ENCODE data around the gene SULT1A2. TPM values are rescaled to one million over a fixed set of nuclear protein-coding genes. Genes with fewer than 3 reads are reported as not detected.

The SULT1A2 gene
- total and polyA plus RNA-seq, 2 of the 8 experiments (the other 6 are each of a cell fraction or from before 2014, with no cell fraction given): 0.29 to 0.35 TPM

DNA sequence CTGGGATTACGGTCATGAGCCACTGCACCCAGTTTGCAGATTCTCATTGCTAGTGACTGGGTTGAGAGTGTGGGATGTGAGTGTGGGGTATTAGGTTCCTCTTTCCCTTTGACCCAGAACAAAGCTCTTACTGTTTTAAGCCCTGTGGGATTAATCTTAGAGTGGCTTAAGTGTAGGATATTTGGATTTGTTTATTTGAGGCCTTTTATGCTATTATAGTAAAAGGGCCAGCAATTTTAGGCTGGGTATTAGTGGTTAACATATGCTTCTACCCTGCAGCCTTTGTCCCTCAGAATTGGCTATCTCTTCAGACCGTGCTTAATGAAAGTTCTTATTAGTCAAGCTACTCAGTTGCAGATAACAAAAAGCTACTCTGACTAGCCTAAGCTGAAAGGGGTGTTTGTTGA lies 39.9 kb downstream of the SULT1A2 start:
- 93% methylated on average over 2 of the region's 2 CpGs; no CpG with 5 or more reads in 1 of the 2 experiments for WGBS, 2 experiments (ENCODE audit: extremely low coverage in 1 of 2, insufficient coverage in 1 of 2, insufficient read length in 1 of 2, insufficient replicate concordance in 2 of 2, low coverage in 1 of 2, low lambda C conversion rate in 2 of 2, missing lambda C conversion rate in 1 of 2)
- ChIA-PET POLR2A (ENCODE audit: partially characterized antibody) (interaction anchor here (0.8 to 1.5 kb wide), 2 partner anchors 16 to 36 kb away, joined by 4 read pairs; no protein-coding TSS in a partner anchor), CTCF (ENCODE audit: partially characterized antibody) (interaction anchor here (0.6 to 1.1 kb wide), 3 partner anchors 18 to 40 kb away, joined by 3 to 4 read pairs (median 3); no protein-coding TSS in a partner anchor)

More for the DNA sequence above, 39.9 kb downstream of the SULT1A2 start:
- no peak overlapping the region for H3K4me3 ChIP-seq (ENCODE audit: extremely low read depth in 1 of 4, insufficient read depth in 2 of 4, low read depth in 3 of 4, low read length in 4 of 4)
- no peaks in the 10 kb centered on the region for H3K27me3 ChIP-seq (replicated peaks in 1 of 4; ENCODE audit: control insufficient read depth in 3 of 4, extremely low read depth in 1 of 4, insufficient read depth in 3 of 4, low read length in 3 of 4)
- no peak overlapping the region for H4K5ac ChIP-seq (ENCODE audit: insufficient read length, low read depth, low read length)
- H2BK20ac ChIP-seq (ENCODE audit: low read length): no peak overlapping the region
- no peaks in the 10 kb centered on the region for H3K23me2 ChIP-seq (ENCODE audit: low read depth, low read length)
- no peak overlapping the region for H3K9ac ChIP-seq (replicated peaks in 1 of 4; ENCODE audit: extremely low read depth in 1 of 4, low read depth in 3 of 4, low read length in 3 of 4)
- no peak overlapping the region for H2BK5ac ChIP-seq (ENCODE audit: low read depth, low read length)
- H2BK15ac ChIP-seq (ENCODE audit: low read length): no peak overlapping the region
- no peaks in the 10 kb centered on the region; the same call in 1 of the 2 replicates for H3K79me1 ChIP-seq (ENCODE audit: low read depth, low read length)
- H3K56ac ChIP-seq (replicated peaks; ENCODE audit: insufficient read length, low read depth, low read length): no peak overlapping the region
- H3K23ac ChIP-seq (ENCODE audit: insufficient read length): no peak overlapping the region
- no peak overlapping the region for H4K91ac ChIP-seq (replicated peaks; ENCODE audit: insufficient read length, low read length)
- FAIRE-seq (no peak), DNase-seq (ENCODE audit: low read depth in 1 of 2, low spot score in 2 of 2) (no peak)
- H4K8ac ChIP-seq (ENCODE audit: extremely low read depth, insufficient read depth, low read length): no peak overlapping the region
- H3K9me3 ChIP-seq (ENCODE audit: insufficient read depth in 2 of 2, low read depth in 1 of 2, low read length in 1 of 2): no peaks in the 10 kb centered on the region
- no peak overlapping the region for H2AFZ ChIP-seq (ENCODE audit: low read length)
- no peak overlapping the region for H3K14ac ChIP-seq (ENCODE audit: insufficient read length)
- no peaks in the 10 kb centered on the region for H3K4me1 ChIP-seq (replicated peaks in 1 of 4; ENCODE audit: control insufficient read depth in 3 of 4, insufficient read depth in 4 of 4, low read length in 3 of 4)
- no peak overlapping the region for H3K4ac ChIP-seq (replicated peaks; ENCODE audit: insufficient read length, low read depth, low read length)
- no peak overlapping the region for H3K18ac ChIP-seq (ENCODE audit: extremely low read depth, low read length)
- H3K79me2 ChIP-seq (ENCODE audit: control insufficient read depth in 1 of 2, insufficient read depth in 2 of 2, low read length in 2 of 2): peaks cover 0 to 3% of the 10 kb centered on the region in 2 experiments; a peak in 2 of 4 replicates
- no peaks in the 10 kb centered on the region; a peak in 1 of 8 replicates for H3K36me3 ChIP-seq (ENCODE audit: control insufficient read depth in 2 of 4, insufficient read depth in 4 of 4, low read length in 3 of 4)
- H4K20me1 ChIP-seq (replicated peaks in 1 of 2; ENCODE audit: control insufficient read depth in 1 of 2, insufficient read depth in 2 of 2, low read length in 2 of 2): peaks cover 0 to 2% of the 10 kb centered on the region in 2 experiments
- H2BK120ac ChIP-seq (replicated peaks; ENCODE audit: low read depth, low read length): no peak overlapping the region
- no peak overlapping the region for H3K4me2 ChIP-seq (ENCODE audit: insufficient read depth in 1 of 2, low read depth in 2 of 2, low read length in 2 of 2)
- no peak overlapping the region for H3K27ac ChIP-seq (ENCODE audit: low read depth, low read length)
- no peak overlapping the region for H2AK5ac ChIP-seq (ENCODE audit: low read depth, low read length)
- H2BK12ac ChIP-seq (ENCODE audit: low read depth, low read length): no peak overlapping the region

Measured in H1 (cell line).